Measurements from ENCODE around the gene OR10H4.

- no peak for TF ChIP-seq CTCF (IDR thresholded peaks at IDR 0.05; ENCODE audit: poor library complexity, severe bottlenecking)
- TF ChIP-seq RAD21 (conservative IDR thresholded peaks at IDR 0.05) = no peak
- no peak for TF ChIP-seq EZH2 (IDR thresholded peaks at IDR 0.05; ENCODE audit: borderline replicate concordance, insufficient read depth, low read length, poor library complexity, severe bottlenecking)
- no peak for TF ChIP-seq POLR2AphosphoS5 (IDR thresholded peaks at IDR 0.05)
- TF ChIP-seq EP300 (conservative IDR thresholded peaks at IDR 0.05; ENCODE audit: poor library complexity, severe bottlenecking) = no peak
- TF ChIP-seq TAF1 (IDR thresholded peaks at IDR 0.05; ENCODE audit: low read depth) = no peak
- TF ChIP-seq MXI1 (conservative IDR thresholded peaks at IDR 0.05; ENCODE audit: poor library complexity, severe bottlenecking) = no peak
- TF ChIP-seq REST (IDR thresholded peaks at IDR 0.05; ENCODE audit: borderline replicate concordance) = no peak
Observed at GRCh38 chr19:15922021-15922420, 26.8 kb upstream of the OR10H4 start.
